ENCODE data around the gene DNAH12. TPM values are rescaled to one million over a fixed set of nuclear protein-coding genes. Genes with fewer than 3 reads are reported as not detected.

DNAH12 gene
- polyA plus RNA-seq, 1 of the 3 experiments (the other 2 are of a cell fraction): 0.03 TPM

DNA sequence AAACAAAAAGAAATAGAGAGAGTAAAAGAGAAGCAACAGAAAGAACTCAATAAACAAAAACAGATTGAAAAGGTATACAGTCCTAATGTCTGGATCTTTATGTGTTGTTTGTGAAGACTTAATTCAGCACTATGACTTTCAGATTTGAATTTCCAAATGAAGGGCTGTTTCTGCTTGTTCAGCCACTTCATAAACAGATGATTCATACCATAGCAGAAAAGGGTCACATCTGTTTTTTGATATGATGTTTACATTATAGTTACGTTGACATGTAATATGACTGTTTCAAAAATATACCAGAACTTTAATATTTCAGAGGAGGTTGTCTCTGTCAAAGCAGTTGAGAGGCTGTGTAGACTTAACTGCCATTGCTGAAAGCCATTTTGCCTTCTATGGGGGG lies 275.7 kb downstream of the DNAH12 start:
- Histone ChIP-seq H3K4me3 (ENCODE audit: low read depth in 2 of 2, low read length in 1 of 2) (no peak overlapping the region), H3K79me2 (ENCODE audit: insufficient read depth) (peaks cover 3% of the 10 kb centered on the region; the same call in 1 of the 2 replicates), H3K36me3 (replicated peaks in 1 of 2; ENCODE audit: control insufficient read depth in 1 of 2, insufficient read depth in 2 of 2, low read length in 1 of 2) (peaks cover 60 to 87% of the 10 kb centered on the region in 2 experiments), H3K27me3 (ENCODE audit: insufficient read depth) (no peaks in the 10 kb centered on the region), H3F3A (replicated peaks; ENCODE audit: insufficient read depth) (no peaks in the 10 kb centered on the region), H3K4me1 (ENCODE audit: control insufficient read depth in 1 of 2, insufficient read depth in 2 of 2, low read depth in 1 of 2, low read length in 1 of 2) (no peaks in the 10 kb centered on the region), H4K20me1 (ENCODE audit: insufficient read depth) (no peaks in the 10 kb centered on the region), H3K9me2 (no peaks in the 10 kb centered on the region), H3K9ac (no peak overlapping the region), H3K27ac (ENCODE audit: low read depth in 2 of 2, low read length in 1 of 2) (no peak overlapping the region), H3K4me2 (no peak overlapping the region), H2AFZ (ENCODE audit: low read depth) (no peak overlapping the region), H3K9me3 (peaks cover 7% of the 10 kb centered on the region; the same call in 1 of the 2 replicates)
- WGBS (ENCODE audit: low lambda C conversion rate): 100% methylated on average over 1 of the region's 1 CpG
- TF ChIP-seq RFX5 (IDR thresholded peaks at IDR 0.05; ENCODE audit: low read length): no peak
- TF ChIP-seq SIN3A (IDR thresholded peaks at IDR 0.05; ENCODE audit: borderline replicate concordance, low read depth, low read length): no peak
- no peak for TF ChIP-seq TAF1 (IDR thresholded peaks at IDR 0.05; ENCODE audit: borderline replicate concordance, low read depth, low read length)
- no peak for TF ChIP-seq NRF1 (IDR thresholded peaks at IDR 0.05; ENCODE audit: low read depth, low read length)
- TF ChIP-seq, protein P1, sequence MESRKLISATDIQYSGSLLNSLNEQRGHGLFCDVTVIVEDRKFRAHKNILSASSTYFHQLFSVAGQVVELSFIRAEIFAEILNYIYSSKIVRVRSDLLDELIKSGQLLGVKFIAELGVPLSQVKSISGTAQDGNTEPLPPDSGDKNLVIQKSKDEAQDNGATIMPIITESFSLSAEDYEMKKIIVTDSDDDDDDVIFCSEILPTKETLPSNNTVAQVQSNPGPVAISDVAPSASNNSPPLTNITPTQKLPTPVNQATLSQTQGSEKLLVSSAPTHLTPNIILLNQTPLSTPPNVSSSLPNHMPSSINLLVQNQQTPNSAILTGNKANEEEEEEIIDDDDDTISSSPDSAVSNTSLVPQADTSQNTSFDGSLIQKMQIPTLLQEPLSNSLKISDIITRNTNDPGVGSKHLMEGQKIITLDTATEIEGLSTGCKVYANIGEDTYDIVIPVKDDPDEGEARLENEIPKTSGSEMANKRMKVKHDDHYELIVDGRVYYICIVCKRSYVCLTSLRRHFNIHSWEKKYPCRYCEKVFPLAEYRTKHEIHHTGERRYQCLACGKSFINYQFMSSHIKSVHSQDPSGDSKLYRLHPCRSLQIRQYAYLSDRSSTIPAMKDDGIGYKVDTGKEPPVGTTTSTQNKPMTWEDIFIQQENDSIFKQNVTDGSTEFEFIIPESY (IDR thresholded peaks at IDR 0.05; ENCODE audit: borderline replicate concordance, low read depth): no peak
- no peak for TF ChIP-seq RAD21 (IDR thresholded peaks at IDR 0.05; ENCODE audit: low read length)
- TF ChIP-seq ELF1 (IDR thresholded peaks at IDR 0.05): no peak
- TF ChIP-seq FOXJ3 (CRISPR knock-in tag; IDR thresholded peaks at IDR 0.05): no peak
- no peak for TF ChIP-seq FOXM1 (IDR thresholded peaks at IDR 0.05; ENCODE audit: low read depth)
- no peak for TF ChIP-seq TEAD4 (IDR thresholded peaks at IDR 0.05; ENCODE audit: borderline replicate concordance, insufficient read depth)
- TF ChIP-seq NFIC (IDR thresholded peaks at IDR 0.05; ENCODE audit: borderline replicate concordance): no peak
- TF ChIP-seq, protein P2, sequence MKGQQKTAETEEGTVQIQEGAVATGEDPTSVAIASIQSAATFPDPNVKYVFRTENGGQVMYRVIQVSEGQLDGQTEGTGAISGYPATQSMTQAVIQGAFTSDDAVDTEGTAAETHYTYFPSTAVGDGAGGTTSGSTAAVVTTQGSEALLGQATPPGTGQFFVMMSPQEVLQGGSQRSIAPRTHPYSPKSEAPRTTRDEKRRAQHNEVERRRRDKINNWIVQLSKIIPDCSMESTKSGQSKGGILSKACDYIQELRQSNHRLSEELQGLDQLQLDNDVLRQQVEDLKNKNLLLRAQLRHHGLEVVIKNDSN (IDR thresholded peaks at IDR 0.05; ENCODE audit: borderline replicate concordance, low read depth): no peak
- no peak for TF ChIP-seq SMC3 (IDR thresholded peaks at IDR 0.05; ENCODE audit: low read depth, low read length)
- TF ChIP-seq, protein P3, sequence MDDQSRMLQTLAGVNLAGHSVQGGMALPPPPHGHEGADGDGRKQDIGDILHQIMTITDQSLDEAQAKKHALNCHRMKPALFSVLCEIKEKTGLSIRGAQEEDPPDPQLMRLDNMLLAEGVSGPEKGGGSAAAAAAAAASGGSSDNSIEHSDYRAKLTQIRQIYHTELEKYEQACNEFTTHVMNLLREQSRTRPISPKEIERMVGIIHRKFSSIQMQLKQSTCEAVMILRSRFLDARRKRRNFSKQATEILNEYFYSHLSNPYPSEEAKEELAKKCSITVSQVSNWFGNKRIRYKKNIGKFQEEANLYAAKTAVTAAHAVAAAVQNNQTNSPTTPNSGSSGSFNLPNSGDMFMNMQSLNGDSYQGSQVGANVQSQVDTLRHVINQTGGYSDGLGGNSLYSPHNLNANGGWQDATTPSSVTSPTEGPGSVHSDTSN (IDR thresholded peaks at IDR 0.05): no peak
- no peak for TF ChIP-seq GATA2 (CRISPR knock-in tag; IDR thresholded peaks at IDR 0.05)
- POLR2A ChIA-PET: no interaction called here
- CTCF ChIA-PET: no interaction called here
- DNase-seq: no peak

DNA sequence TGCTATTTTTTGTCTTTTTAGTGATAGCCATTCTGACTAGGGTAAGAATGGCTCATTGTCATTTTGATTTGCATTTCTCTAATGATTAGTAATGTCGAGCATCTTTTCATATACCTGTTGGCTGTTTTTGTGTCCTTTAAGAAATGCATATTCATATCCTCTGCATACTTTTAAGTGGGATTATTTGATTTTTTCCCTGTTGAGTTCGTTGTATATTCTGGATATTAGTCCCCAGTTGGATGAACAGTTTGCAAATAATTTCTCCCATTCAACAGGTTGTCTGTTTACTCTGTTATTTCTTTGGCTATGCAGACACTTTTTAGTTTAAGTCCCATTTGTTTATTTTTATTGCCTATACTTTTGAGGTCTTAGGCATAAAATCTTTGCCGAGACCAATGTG lies 282.2 kb downstream of the DNAH12 start:
- Histone ChIP-seq H2AFZ (ENCODE audit: low read depth) (no peak overlapping the region), H3K9me3 (peaks cover 7% of the 10 kb centered on the region; the same call in 1 of the 2 replicates), H3K4me3 (ENCODE audit: low read depth in 2 of 2, low read length in 1 of 2) (no peak overlapping the region), H4K20me1 (ENCODE audit: insufficient read depth) (no peaks in the 10 kb centered on the region), H3K4me1 (ENCODE audit: control insufficient read depth in 1 of 2, insufficient read depth in 2 of 2, low read depth in 1 of 2, low read length in 1 of 2) (no peaks in the 10 kb centered on the region), H3K9me2 (no peaks in the 10 kb centered on the region), H3K27me3 (ENCODE audit: insufficient read depth) (no peaks in the 10 kb centered on the region), H3K79me2 (ENCODE audit: insufficient read depth) (peaks cover 3% of the 10 kb centered on the region; the same call in 1 of the 2 replicates), H3F3A (replicated peaks; ENCODE audit: insufficient read depth) (no peaks in the 10 kb centered on the region), H3K9ac (no peak overlapping the region), H3K36me3 (replicated peaks in 1 of 2; ENCODE audit: control insufficient read depth in 1 of 2, insufficient read depth in 2 of 2, low read length in 1 of 2) (peaks cover 43 to 81% of the 10 kb centered on the region in 2 experiments), H3K27ac (ENCODE audit: low read depth in 2 of 2, low read length in 1 of 2) (no peak overlapping the region), H3K4me2 (no peak overlapping the region)
- CTCF ChIA-PET: no interaction called here
- TF ChIP-seq TAF1 (IDR thresholded peaks at IDR 0.05; ENCODE audit: borderline replicate concordance, low read depth, low read length): no peak
- no peak for TF ChIP-seq FOSL2 (IDR thresholded peaks at IDR 0.05; ENCODE audit: borderline replicate concordance, low read depth)
- TF ChIP-seq, protein P4, sequence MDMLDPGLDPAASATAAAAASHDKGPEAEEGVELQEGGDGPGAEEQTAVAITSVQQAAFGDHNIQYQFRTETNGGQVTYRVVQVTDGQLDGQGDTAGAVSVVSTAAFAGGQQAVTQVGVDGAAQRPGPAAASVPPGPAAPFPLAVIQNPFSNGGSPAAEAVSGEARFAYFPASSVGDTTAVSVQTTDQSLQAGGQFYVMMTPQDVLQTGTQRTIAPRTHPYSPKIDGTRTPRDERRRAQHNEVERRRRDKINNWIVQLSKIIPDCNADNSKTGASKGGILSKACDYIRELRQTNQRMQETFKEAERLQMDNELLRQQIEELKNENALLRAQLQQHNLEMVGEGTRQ (IDR thresholded peaks at IDR 0.05; ENCODE audit: borderline replicate concordance, low read depth, low read length): no peak
- TF ChIP-seq, protein P3 (IDR thresholded peaks at IDR 0.05): no peak
- TF ChIP-seq GATA2 (CRISPR knock-in tag; IDR thresholded peaks at IDR 0.05): no peak
- TF ChIP-seq EP300 (IDR thresholded peaks at IDR 0.05; ENCODE audit: borderline replicate concordance in 1 of 2, low read depth in 1 of 2, low read length in 1 of 2): no peak
- TF ChIP-seq, protein P5, sequence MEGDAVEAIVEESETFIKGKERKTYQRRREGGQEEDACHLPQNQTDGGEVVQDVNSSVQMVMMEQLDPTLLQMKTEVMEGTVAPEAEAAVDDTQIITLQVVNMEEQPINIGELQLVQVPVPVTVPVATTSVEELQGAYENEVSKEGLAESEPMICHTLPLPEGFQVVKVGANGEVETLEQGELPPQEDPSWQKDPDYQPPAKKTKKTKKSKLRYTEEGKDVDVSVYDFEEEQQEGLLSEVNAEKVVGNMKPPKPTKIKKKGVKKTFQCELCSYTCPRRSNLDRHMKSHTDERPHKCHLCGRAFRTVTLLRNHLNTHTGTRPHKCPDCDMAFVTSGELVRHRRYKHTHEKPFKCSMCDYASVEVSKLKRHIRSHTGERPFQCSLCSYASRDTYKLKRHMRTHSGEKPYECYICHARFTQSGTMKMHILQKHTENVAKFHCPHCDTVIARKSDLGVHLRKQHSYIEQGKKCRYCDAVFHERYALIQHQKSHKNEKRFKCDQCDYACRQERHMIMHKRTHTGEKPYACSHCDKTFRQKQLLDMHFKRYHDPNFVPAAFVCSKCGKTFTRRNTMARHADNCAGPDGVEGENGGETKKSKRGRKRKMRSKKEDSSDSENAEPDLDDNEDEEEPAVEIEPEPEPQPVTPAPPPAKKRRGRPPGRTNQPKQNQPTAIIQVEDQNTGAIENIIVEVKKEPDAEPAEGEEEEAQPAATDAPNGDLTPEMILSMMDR (IDR thresholded peaks at IDR 0.05): no peak
- TF ChIP-seq CHD2 (IDR thresholded peaks at IDR 0.05; ENCODE audit: low read length, partially characterized antibody): no peak
- no peak for TF ChIP-seq NRF1 (IDR thresholded peaks at IDR 0.05; ENCODE audit: low read depth, low read length)
- TF ChIP-seq MEF2A (IDR thresholded peaks at IDR 0.05; ENCODE audit: borderline replicate concordance, low read depth): no peak
- 92% methylated on average over 3 of the region's 3 CpGs for WGBS (ENCODE audit: low lambda C conversion rate)
- no peak for DNase-seq
- POLR2A ChIA-PET: no interaction called here
